Stimulated activated CD4-positive, alpha-beta T cell treated with anti-CD3 and anti-CD28 coated beads, Interleukin-12 subunit alpha, Interleukin-12 subunit beta, amount 100 ng/mL, for 24 hours (primary cell): Measurements from ENCODE around the gene AMOTL1.
"Not testable (repeated sequence)": the region's sequence is repeated elsewhere in the genome, so short reads cannot be mapped to it uniquely, and the experiment has no call there.

Source experiments
- DNase-seq, 2 experiments: peaks; one replicate each; pipeline ENCODE4 v3.0.0-alpha.2; 2020; ENCODE audit warnings: low read depth in 2 of 2

Gene AMOTL1

DNA sequence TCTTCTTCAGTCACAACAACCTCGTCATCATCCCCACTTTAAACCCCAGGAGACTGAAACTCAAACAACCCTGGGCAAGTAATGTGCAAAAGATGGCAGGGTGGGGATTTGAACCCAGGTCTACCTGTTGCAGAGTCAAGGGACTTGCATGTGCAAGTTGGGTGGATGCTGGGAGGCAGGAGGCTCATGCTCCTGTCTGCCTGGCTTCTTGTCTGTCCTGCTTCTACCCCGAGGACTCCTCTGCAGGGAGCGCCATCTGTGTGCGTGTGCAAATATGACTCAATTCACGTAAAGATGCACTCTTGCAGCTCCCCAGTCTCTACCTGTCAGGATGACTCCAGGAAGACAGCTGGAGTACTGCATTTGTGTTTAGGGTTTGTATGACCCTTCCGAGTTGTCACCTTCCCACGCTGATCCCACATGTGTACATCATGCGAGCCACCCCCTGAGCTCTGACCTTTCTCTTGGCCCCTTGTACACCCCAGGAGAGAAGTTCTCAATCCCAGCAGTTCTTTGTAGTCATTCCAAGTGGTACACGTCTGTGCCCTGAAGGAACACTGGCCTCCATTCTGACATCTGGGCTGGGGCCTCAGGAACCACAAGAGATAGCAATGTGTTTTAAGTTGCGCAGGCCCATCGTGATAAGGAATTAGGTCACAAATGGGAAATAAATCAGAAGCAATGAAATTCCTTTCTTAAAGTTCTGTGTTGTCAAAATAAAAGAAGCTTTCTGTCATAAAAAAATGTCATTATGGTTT lies 109.5 kb downstream of the AMOTL1 start:
- DNase-seq = no peak

DNA sequence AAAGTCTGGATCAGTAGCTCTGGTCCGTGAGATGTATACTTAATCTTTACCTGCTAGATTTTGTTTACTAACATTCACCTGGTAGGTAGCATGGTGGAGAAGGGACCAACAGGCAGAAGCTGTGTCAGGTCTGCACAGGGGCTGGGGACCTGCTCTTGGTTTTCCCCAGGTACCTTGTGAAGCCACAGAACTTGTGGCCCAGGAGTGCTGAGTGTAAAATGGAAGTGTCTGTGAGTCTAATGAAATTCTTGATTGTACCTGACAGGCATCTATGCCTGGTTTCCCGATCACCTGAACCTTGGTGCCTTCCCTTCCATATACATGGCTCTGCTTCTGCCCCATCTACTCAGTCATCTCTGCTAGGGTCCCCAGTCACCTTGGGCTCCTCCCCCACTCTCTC lies 110.8 kb downstream of the AMOTL1 start:
- no peak for DNase-seq

DNA sequence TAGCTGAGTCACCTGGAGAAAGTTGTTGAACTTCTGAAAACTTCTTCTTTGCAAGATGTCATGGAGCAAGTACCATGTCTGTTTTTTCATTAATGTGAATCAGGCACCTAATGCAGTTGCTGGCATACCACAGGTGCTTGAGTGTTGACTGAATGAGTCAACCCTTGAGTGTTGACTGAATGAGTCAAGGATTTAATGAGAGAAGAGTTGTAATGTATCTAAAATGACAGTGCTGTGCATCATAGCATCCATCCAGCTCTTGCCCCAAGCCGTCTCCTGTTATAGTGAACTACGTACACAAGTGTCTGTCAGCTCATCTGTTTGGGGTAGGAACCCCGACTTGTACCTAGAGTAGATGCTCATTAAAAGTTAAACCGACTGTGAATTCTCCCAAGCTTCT lies 112.1 kb downstream of the AMOTL1 start:
- no peak for DNase-seq

DNA sequence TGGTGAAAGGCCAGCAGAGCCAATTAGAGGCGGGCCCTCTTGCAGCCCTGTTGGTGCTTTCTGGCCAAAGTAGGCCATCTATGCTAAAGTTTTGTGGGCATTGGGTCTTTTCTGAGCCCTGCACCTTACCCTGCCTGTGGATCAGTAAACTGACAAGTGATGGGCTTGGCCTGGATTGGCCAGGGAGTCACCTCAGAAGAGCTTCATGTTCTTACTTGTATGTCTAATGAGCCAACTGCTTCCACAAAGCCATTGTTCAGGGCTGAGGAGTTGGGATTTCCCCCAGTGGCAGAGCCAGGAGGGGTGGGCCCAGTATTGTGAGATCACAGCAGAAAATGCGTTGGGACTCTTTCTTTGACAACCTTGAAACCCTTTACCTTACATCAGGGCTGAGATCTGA lies 114.8 kb downstream of the AMOTL1 start:
- DNase-seq = no peak

DNA sequence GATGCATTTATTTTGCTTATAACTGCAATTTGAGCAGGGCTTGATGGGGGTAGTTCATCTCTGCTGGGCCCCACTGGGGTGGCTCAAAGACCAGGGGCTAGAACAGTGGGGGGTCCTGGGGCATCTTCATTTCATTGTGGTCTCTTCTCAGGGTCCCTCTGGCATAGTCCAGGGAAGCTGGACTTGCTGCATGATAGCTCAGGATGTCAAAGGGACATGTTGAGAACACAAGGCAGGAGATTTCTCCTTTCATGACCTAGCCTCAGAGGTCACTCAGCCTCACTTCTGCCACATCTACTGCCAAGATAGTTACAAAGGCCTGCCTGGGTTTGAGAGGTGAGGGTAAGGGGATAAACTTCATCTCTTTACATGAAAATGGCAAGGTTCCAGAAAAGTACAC lies 115.7 kb downstream of the AMOTL1 start:
- no peak for DNase-seq

DNA sequence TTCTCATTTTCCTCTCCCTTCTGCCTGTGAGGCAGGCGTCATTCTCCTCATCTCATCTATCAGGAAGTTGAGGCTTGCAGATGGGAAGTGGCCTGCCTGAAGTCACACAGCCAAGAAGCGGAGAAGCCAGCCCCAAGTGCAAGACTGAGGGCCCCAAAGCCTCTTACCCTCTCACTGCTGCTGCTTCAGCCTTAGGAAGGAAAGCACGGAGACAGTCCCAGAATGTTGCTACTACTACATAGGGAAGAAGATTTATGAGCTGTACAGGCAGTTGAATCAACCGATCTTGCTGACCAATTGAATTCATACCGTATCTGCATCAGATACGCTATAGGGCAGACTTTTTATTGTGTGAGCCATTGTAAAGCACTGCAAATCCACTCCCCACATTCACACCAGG lies 116.2 kb downstream of the AMOTL1 start:
- no peak for DNase-seq

DNA sequence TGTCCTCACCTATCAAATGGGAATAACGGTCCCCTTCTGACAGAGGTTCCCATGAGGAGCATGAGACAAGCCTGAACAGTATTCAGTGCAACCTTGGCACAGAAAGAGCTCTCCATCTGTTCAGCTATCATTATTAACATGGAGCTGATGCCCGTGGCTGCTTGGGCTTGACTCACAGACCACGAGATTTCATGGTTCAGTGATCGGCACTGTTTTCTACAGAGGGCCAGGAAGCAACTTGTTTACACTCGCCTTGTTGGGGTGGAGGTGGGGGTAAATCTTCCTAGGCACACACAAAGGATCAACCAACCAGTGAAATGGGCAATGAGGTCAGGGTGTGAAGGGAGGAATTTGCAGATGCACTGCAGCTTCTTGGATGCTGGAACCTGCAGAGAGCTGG lies 117.0 kb downstream of the AMOTL1 start:
- DNase-seq = no peak

DNA sequence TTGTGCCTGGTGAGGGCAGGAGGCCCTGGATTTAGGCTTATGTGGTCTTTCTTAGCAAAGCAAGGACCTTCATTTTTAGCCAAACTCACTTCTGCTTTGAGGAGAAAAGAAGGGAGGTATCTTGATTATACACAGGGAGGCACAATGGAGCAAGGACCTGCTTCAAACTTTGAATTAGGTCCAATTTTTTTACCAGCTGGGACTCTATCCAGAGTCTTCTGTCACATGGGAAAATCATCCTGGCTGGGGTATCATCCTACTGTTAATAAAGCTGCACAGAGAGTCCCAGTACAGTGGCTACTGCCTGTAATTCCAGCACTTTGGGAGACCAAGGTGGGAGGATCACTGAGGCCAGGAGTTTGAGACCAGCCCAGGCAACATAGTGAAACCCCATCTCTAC lies 117.4 kb downstream of the AMOTL1 start:
- DNase-seq = no peak

DNA sequence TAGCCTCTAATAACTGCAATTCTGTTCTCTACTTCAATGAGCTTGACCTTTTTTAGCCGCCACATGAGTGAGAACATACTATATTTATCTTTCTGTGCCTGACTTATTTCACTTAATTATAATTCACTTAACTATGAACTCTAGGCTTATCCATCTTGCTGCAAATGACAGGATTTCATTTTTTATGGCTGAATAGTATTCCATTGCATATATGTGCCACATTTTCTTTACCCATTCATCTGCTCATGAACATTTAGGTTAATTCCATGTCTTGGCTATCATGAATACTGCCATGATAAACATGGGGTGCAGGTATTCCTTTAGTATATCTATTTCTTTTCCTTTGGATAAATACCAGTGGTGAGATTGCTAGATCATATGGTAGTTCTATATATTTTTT lies 120.0 kb downstream of the AMOTL1 start:
- DNase-seq = no peak

DNA sequence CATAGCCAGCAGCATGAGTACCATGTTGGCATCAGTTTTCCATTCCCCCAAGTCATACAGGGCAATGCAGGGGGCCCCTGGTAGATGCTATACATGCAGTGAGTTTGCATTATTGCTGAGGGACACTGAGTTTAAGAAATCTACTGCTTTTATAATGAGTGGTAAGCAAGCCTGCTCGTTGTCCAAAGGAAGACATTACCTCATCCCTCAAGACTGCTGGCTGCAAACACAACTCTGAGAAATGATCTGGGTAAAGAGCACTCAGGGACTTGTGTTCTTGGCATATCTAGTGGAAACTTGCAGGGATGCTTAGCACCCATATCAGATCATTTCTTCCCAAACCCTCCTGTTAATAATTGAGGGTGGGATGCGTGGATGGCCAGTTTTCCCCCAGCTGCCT lies 127.3 kb downstream of the AMOTL1 start:
- DNase-seq = no peak

DNA sequence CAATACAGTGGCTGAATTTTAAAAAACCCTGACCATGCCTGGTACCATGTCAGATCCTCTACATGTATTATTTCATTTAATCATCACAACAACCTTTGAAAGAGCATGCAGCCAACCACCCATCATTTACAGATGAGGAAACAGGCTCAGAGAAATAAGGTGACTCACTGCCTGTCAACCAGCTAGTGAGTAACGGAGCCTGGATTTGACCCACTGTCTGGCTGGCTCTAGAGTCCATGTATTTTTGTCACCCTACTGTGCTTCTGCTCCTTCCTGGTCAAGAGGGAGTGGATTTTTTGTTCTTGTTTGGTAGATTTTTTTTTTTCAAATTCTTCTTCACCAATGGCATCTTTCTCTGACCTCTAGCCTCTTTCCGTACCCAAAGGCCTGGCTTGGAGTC lies 127.8 kb downstream of the AMOTL1 start:
- no peak for DNase-seq

DNA sequence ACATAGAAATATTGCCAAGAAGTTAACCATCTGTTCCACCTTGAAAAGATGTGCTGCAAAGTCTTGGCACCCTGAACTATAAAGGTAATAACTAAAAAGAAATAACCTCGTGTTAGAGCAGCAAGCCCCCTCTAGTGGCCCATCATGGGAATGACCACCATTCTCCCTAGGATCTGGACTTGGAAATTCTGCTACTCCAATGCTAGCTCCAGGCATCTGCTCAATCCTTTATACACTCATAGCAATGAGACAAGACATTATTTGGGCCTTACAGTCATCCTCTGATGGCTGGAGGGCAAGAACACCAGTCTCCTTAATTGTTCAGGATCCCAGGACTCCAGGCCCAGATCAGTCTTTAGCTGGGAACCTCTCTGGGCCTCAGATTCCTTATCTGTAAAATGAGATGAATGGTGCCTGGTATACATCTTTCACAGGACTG lies 129.2 kb downstream of the AMOTL1 start:
- DNase-seq = peak in 1 of 2 experiments; percentile 28

DNA sequence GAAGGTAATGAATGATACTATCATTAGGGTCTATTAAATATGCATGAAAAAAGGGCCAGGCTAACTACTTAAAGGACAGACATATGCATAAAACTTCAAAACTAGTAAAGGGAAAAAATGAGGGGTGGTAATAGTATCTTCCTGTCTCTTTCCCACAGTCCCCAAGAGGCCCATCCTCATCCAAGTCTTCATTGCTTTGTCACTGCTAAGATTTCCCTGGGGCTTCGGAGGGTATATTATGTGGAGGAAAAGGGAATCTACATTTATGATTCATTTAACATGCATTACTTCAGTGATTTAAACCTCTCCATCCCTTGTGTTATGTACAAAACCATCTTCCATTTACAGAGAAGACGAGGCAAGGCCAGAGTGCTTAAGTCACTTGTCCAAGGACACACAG lies 139.1 kb downstream of the AMOTL1 start:
- no peak for DNase-seq

DNA sequence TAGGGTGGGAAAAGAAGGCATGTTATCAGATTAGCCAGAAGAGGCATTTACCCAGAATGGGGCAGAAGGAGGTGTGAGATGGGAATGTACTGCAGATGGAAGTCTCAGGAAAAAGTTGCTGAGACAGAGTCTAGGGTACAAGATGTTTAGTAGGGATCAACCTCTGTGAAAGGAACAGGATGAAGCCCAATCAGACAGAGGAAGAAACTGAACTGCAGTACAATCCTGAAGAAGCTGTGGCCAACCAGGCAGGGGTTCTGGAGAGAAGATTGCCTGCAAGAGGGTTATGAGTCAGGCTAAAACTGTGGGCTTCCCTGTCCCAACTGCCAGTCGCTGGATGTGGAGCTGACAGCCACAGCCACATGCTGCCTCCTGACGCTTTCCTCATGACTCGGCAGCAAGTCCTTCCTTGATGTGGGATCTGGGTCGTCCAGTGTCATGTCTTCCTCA lies 141.2 kb downstream of the AMOTL1 start:
- DNase-seq = no peak

DNA sequence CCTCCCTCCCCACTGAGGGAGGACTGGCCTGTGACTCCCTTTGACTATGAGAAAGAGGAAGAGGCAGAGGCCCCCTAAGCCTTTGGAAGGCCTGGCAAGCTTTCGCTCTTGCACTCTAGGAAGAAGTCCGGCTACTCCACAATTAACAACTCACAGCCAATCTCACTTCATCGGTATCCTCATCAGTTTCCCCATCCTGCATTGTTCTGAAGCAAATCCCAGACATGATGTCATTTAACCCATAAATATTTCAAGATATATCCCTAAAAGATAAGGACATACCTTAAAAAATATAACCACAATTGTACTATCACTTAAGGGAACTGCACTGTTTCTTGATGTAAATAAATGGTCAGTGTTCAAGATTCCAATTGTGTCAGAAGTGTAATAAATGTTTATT lies 142.1 kb downstream of the AMOTL1 start:
- no peak for DNase-seq

DNA sequence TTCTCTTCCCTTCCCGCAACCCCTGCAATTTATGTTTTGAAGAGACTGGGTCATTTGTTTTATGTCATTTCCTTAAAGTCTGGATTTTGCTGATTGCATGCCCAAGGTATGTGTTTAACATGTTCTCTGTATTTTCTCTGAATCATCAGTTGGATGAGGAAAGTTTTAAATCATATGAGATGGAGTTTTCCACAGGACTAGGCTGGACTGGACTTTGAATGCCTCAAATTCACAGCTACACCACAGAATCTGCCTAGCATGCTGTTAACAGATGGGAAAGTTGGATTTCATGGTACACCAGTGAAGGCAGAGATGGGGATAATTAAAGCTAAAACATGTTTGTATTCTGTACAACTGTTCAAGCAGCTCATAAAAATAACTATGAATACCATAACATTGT lies 142.6 kb downstream of the AMOTL1 start:
- no peak for DNase-seq

DNA sequence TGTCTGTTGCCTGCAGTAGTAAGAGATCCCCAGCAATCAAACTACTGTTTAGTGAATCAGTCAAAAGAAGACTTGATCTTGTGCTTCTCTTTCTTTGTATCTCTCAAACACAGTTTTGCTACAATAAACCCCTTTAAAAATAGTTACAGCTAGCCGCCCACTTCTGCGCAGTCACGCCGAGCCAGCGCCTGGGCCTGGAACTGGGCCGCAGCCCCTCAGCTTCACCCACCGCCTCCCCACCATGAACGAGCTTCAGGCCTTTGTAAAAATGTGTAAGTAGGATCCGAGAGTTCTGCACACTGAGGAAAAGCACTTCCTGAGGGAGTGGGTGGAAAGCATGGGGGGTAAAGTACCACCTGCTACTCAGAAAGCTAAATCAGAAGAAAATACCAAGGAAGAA lies 144.7 kb downstream of the AMOTL1 start:
- no peak for DNase-seq

DNA sequence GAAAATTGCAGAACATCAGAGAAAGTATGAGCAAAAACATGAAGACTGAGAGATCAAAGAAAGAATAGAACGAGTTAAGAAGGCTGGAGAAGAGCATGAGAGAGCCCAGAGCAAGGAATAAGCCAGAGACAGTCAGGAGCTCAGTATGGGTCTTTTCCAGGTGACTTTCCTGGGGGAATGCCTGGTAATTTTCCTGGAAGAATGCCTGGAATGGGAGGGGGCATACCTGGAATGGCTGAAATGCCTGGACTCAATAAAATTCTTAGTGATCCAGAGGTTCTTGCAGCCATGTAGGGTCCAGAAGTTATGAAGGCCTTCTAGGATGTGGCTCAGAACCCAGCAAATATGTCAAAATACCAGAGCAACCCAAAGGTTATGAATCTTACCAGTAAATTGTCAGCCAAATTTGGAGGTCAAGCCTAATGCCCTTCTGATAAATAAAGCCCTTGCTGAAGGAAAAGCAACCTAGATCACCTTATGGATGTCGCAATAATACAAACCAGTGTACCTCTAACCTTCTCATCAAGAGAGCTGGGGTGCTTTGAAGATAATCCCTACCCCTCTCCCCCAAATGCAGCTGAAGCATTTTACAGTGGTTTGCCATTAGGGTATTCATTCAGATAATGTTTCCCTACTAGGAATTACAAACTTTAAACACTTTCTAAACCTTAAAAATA lies 145.7 kb downstream of the AMOTL1 start:
- not testable (repeated sequence) for DNase-seq

DNA sequence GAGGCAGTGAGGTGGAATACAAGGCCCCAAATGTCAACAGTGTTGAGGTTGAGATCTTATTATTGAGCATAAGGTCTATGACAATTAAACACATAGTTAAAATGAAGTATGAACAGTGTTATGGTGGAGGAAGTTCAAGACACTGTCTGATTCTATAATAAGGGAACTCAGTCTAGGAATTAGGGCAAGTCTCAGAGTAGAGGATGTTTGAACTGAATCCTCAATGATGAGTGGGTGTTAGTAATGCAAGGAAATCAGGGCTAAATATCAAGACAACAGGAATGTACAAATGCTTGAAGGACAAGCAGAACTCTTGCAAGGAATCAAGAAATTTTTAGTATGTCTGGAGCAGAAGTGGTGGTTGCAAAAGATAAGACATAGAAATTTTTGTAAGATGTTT lies 152.2 kb downstream of the AMOTL1 start:
- no peak for DNase-seq

DNA sequence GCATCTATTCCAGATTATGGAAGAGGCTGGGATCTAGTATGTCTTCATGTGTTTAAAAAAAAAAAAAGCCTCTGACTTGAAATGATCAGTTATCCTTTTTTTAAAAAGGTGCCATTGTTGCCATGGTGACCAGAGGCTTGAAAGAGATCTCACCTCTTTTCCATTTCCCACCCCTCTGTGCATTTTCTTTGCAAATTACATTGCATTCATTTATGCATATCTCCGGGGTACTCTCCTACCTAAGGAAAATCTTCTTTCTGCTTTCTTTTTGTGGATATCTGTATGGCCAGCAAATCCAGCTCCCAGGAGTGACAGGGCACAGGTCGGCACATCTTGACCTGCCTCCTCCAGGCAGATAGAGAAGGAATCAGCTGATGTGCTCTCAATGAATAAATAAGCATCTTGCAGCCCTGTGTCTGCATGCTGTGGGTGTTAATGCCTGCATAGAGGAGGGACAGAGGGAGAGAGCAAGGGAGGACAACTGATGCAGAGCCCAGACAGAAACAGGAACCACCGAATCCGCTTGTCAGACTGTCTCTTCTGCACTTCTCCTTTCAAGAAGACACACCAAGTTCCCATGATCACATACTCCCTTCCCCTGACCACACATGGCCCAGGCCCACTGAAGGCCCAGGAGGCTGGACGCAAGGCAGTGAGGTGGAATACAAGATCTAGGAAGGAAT lies 154.3 kb downstream of the AMOTL1 start:
- no peak for DNase-seq

DNA sequence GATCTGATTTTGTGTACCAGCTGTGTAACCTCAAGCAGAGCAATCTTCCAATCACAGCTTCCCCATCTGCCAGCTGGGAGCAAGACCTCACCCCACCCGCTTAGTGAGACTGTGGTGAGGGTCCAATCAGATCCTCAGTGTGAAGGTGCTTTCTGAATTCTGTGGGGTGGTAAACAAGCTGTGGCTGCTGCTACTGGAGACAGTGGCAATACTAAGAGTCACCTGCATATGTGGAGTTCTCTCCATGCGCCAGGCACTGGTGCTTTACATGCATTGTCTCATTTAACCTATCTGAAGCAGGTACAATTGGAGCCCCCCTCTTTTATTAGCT lies 154.8 kb downstream of the AMOTL1 start:
- DNase-seq = no peak

DNA sequence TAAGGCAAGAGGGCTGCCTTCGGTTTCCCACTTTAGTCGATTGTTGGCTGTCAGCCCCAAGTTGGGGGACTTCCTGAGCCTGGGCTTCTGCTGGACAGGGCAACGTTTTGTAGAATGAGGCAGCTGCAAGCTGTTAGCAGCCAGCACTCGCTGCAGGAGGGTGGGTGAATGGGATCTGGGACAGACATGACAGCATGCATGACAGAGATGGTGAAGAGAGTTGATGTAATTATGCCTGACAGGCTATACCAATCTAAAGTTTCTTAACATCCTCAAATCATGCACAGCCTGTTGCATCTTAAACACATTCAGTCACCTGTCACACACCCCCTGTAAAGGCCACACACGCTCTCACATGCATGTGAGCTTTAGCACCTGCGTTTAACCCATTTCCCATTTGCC lies 156.0 kb downstream of the AMOTL1 start:
- no peak for DNase-seq

DNA sequence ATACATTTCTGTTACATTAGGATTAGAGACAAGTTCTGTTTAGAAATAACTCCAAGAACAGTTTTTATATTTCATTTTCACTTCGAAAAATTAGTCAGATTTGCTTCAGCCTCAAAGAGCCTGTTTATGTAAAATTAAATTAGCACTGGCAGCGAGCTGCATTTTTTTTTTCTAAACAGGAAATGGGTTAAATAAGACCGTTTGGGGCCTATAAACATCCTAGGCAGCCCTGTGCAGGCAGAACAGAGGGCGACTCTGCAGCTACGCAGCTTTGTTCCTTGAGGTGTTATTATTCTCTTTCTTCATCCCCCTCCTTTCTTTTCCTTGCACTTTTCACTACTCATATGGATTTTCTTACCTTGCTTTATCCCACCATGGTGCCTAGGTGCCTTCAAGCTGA lies 156.5 kb downstream of the AMOTL1 start:
- DNase-seq = no peak
